Measurements from ENCODE around the gene TAF8. TPM values are rescaled to one million over a fixed set of nuclear protein-coding genes. Genes with fewer than 3 reads are reported as not detected.

Gene TAF8
- total RNA-seq, 1 donor from 2014 or later: 17.2 TPM

DNA sequence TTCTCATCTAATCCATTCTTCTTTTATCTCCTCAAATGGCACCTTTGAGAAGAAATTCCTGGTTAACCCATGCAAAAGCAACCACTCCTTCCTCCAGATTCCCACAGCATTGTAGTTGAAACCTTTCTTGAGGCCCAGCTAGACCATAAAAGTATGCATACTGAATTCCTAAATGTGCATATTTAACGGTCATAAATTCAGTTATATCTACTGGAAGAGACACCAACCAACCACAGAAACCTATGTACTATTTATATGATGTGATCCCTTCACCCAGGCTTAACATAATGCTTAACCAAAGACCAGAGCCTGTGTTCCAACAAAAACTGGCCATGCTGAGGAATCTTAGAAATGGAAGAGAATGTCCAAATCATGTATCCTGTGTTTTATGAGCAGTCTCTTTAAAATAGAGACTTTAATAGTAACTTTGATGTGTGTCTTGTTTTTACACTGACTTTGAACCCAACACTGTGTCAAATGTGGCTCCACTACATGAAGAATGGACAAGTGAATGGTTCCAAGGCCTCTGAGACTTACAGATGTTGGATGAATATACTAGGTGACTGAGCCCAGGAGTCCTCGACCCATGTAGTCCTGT, 11.4 kb upstream of the TAF8 start:
- H3K4me3 Mint-ChIP-seq (ENCODE audit: unreplicated experiment): no peak overlapping the region
- DNase-seq (ENCODE audit: low spot score): no peak

DNA sequence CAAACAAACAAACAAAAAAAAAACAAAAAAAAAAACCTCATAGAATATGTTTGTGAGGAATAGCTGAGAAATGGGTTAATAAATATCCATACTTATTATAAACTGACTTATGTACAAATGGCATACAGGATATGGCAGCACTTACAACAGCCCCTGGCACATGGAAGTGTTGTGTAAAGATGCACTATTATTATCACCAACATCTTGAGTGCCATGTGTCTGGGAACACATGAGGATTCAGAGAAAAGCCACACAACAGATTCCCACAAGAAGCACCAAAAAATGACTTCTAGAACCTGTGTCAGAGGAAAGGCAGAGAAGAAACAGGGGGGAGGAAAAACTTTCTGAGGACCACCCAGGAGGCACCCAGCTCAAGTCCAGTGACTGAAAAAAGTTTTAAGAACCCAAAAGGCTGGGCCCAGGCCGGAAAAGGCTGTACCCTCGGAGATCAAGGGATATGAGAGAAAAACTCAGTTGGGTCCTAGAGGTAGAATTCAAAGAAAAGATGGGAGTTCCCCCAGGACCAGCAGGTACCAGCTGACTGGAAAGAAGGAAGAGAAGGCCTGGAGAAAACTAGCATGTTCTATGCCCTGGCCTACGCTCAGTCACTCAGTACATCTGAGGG, 9.4 kb upstream of the TAF8 start:
- H3K27me3 Mint-ChIP-seq (ENCODE audit: low read depth): no peaks in the 10 kb centered on the region
- H3K4me1 Mint-ChIP-seq (ENCODE audit: low read depth): peaks cover 45% of the 10 kb centered on the region
- H3K9me3 Mint-ChIP-seq (ENCODE audit: low read depth): no peaks in the 10 kb centered on the region
- H3K36me3 Mint-ChIP-seq (ENCODE audit: low read depth): no peaks in the 10 kb centered on the region
- no peak overlapping the region for H3K27ac Mint-ChIP-seq (ENCODE audit: unreplicated experiment)
- TF ChIP-seq, protein P1, sequence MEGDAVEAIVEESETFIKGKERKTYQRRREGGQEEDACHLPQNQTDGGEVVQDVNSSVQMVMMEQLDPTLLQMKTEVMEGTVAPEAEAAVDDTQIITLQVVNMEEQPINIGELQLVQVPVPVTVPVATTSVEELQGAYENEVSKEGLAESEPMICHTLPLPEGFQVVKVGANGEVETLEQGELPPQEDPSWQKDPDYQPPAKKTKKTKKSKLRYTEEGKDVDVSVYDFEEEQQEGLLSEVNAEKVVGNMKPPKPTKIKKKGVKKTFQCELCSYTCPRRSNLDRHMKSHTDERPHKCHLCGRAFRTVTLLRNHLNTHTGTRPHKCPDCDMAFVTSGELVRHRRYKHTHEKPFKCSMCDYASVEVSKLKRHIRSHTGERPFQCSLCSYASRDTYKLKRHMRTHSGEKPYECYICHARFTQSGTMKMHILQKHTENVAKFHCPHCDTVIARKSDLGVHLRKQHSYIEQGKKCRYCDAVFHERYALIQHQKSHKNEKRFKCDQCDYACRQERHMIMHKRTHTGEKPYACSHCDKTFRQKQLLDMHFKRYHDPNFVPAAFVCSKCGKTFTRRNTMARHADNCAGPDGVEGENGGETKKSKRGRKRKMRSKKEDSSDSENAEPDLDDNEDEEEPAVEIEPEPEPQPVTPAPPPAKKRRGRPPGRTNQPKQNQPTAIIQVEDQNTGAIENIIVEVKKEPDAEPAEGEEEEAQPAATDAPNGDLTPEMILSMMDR (IDR thresholded peaks at IDR 0.05): no peak
- DNase-seq (ENCODE audit: low spot score): peak; percentile 10
- H3K4me3 Mint-ChIP-seq (ENCODE audit: unreplicated experiment): no peak overlapping the region

More for the DNA sequence above, 11.4 kb upstream of the TAF8 start:
- Mint-ChIP-seq H3K27me3 (ENCODE audit: low read depth) (no peaks in the 10 kb centered on the region), H3K36me3 (ENCODE audit: low read depth) (no peaks in the 10 kb centered on the region), H3K9me3 (ENCODE audit: low read depth) (no peaks in the 10 kb centered on the region), H3K4me1 (ENCODE audit: low read depth) (peaks cover 25% of the 10 kb centered on the region), H3K27ac (ENCODE audit: unreplicated experiment) (peak overlapping the region; percentile 39)
- TF ChIP-seq, protein P1 (IDR thresholded peaks at IDR 0.05): no peak

DNA sequence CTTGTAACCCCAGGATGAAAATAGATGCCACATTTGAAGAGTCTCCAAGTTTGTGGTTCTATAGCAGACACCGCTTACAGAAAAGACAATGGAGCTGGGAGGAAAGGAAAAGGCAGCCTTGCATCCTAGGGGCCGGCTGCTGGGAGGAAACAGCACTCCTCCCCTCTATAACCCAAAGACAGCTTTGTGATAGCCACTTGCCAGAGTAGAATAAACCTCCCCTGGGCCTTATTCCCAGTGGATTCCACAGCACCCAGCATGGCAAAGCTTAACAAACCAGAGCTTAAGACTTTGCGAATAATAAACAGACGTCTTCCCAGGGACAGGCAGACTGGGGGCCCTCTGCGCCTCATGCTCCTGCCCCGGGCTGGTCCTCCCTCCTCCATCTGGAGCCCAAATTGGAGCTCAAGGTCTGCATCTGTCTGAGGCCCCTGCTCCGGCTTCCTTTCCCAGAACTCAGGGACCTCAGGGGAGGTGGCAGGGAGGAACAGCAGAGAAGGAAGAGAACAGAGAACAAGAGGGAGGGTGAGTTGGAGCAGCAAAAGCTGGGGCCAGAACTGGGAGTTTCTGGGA, 8.8 kb upstream of the TAF8 start:
- H3K9me3 Mint-ChIP-seq (ENCODE audit: low read depth): no peaks in the 10 kb centered on the region
- H3K4me3 Mint-ChIP-seq (ENCODE audit: unreplicated experiment): no peak overlapping the region
- peaks cover 51% of the 10 kb centered on the region for H3K4me1 Mint-ChIP-seq (ENCODE audit: low read depth)
- DNase-seq (ENCODE audit: low spot score): peak; percentile 22
- no peaks in the 10 kb centered on the region for H3K27me3 Mint-ChIP-seq (ENCODE audit: low read depth)
- no peaks in the 10 kb centered on the region for H3K36me3 Mint-ChIP-seq (ENCODE audit: low read depth)
- peak overlapping the region; percentile 49 for H3K27ac Mint-ChIP-seq (ENCODE audit: unreplicated experiment)
- TF ChIP-seq, protein P1 (IDR thresholded peaks at IDR 0.05): no peak

DNA sequence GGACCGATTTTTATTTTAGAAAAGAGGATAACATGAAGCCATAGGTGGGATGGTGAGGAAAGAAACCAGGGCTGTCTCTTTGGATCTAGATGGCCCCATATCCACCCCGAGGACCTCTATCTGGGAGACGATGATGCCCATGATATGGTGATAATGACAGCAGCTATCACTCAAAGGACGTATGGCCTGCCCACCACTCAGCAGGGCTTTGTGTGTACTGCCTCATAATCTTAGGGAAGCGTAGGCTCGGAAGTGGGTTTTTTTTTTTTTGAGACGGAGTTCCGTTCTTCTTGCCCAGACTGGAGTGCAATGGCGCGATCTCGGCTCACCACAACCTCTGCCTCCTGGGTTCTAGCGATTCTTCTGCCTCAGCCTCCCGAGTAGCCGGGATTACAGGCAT, 8.2 kb upstream of the TAF8 start:
- Mint-ChIP-seq H3K36me3 (ENCODE audit: low read depth) (no peaks in the 10 kb centered on the region), H3K9me3 (ENCODE audit: low read depth) (no peaks in the 10 kb centered on the region), H3K27me3 (ENCODE audit: low read depth) (no peaks in the 10 kb centered on the region), H3K27ac (ENCODE audit: unreplicated experiment) (peak overlapping the region; percentile 49), H3K4me3 (ENCODE audit: unreplicated experiment) (no peak overlapping the region), H3K4me1 (ENCODE audit: low read depth) (peaks cover 56% of the 10 kb centered on the region)
- peak; percentile 13 for DNase-seq (ENCODE audit: low spot score)
- TF ChIP-seq, protein P1 (IDR thresholded peaks at IDR 0.05): no peak

DNA sequence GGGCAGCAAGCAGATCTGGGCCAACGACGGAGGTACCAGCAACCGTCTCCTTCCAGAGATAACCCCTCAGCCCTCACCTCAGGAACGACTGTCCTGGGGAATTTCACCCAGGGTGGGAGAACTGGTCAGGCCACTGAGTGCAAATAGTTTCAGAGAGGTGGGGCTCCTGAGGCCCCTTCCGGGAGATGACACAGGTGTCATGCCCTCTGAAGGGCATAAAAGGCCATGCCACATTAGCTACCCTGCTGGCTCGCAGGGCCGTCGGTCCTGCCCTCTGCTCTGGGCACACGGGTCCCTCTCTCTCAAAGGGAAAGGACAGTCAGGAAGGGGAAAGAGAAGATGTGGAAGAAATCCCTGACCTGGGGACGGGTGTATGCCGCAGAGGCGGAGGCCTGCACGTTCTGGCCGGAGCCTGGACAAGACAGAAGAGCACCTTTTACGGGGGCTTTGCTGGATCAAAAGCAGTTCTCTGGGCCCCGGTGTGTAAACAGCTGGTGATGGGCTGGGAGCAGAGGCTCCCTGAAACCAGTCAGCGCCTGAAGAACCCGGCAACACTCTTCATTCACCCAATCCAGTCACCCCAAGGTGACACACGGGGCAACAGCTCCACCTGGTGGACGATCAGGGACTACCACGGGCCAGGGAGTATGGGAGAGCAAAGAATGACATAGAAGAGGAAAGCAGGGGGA, 6.4 kb upstream of the TAF8 start:
- Mint-ChIP-seq H3K4me3 (ENCODE audit: unreplicated experiment) (no peak overlapping the region), H3K27ac (ENCODE audit: unreplicated experiment) (peak overlapping the region; percentile 98), H3K36me3 (ENCODE audit: low read depth) (no peaks in the 10 kb centered on the region), H3K27me3 (ENCODE audit: low read depth) (no peaks in the 10 kb centered on the region), H3K4me1 (ENCODE audit: low read depth) (peaks cover 67% of the 10 kb centered on the region), H3K9me3 (ENCODE audit: low read depth) (no peaks in the 10 kb centered on the region)
- DNase-seq (ENCODE audit: low spot score): peak; percentile 59
- TF ChIP-seq, protein P1 (IDR thresholded peaks at IDR 0.05): peak; percentile 99
